CD4-positive, alpha-beta memory T cell (primary cell): Measurements from ENCODE around the gene RCBTB1. TPM values are rescaled to one million over a fixed set of nuclear protein-coding genes. Genes with fewer than 3 reads are reported as not detected.
A peak's percentile ranks its signal among the peaks of the same experiment; 100 is the strongest.
"Not testable (repeated sequence)": the region's sequence is repeated elsewhere in the genome, so short reads cannot be mapped to it uniquely, and the experiment has no call there.

Experiments used
- CTCF ChIA-PET: fragments of 350-600 bp; sonication (Branson Sonifier 250); formaldehyde crosslinking; loops from one replicate; lab custom pipeline; 2021; ENCODE audit warnings: inconsistent platforms; ENCODE audit not compliant: partially characterized antibody; lab: Charles Lee
- POLR2A ChIA-PET: fragments of 350-600 bp; sonication (Branson Sonifier 250); formaldehyde crosslinking; loops from one replicate; lab custom pipeline; 2021; ENCODE audit not compliant: partially characterized antibody; lab: Charles Lee
- DNase-seq, 5 donors: peaks; one replicate each; pipeline versions ENCODE4 v3.0.0 to v3.0.0-alpha.2; 2020 to 2022; ENCODE audit warnings: mixed read lengths in 1 of 5
- H3K27ac ChIP-seq: one replicate; pipeline ENCODE4 v1.7.0; 2013; ENCODE audit warnings: low read depth, low read length
- H3K27me3 ChIP-seq: 2 replicates; pipeline ENCODE4 v1.7.0; 2013; ENCODE audit warnings: mild to moderate bottlenecking, low read length, moderate library complexity; ENCODE audit not compliant: insufficient read depth
- H3K36me3 ChIP-seq: 2 replicates; pipeline ENCODE4 v1.7.0; 2013; ENCODE audit warnings: mild to moderate bottlenecking, low read length, moderate library complexity; ENCODE audit not compliant: insufficient read depth
- H3K4me1 ChIP-seq: 2 replicates; pipeline ENCODE4 v1.7.0; 2013; ENCODE audit warnings: mild to moderate bottlenecking, low read length, moderate library complexity; ENCODE audit not compliant: insufficient read depth
- H3K4me3 ChIP-seq, 2 donors: one replicate each; pipeline ENCODE4 v1.7.0; 2013; ENCODE audit warnings: low read length in 2 of 2, mild to moderate bottlenecking in 1 of 2
- H3K9me3 ChIP-seq, 2 donors: one replicate each; pipeline ENCODE4 v1.7.0; 2013; ENCODE audit warnings: low read length in 2 of 2, control low read depth in 1 of 2; ENCODE audit not compliant: control insufficient read depth in 1 of 2
- H3K27ac Mint-ChIP-seq, 7 donors: one replicate each; pipeline ENCODE4 v1.8.0; 2020 to 2021; ENCODE audit warnings: mixed read lengths in 7 of 7, mild to moderate bottlenecking in 6 of 7, inconsistent platforms in 3 of 7, moderate library complexity in 3 of 7
- H3K27me3 Mint-ChIP-seq, 2 donors: one replicate each; pipeline ENCODE4 v1.8.0; 2020 to 2021; ENCODE audit warnings: mixed read lengths in 2 of 2
- H3K36me3 Mint-ChIP-seq, 2 donors: one replicate each; pipeline ENCODE4 v1.8.0; 2020 to 2021; ENCODE audit warnings: mixed read lengths in 2 of 2, inconsistent platforms in 1 of 2, mild to moderate bottlenecking in 1 of 2
- H3K4me1 Mint-ChIP-seq, 4 donors: one replicate each; pipeline ENCODE4 v1.8.0; 2020 to 2021; ENCODE audit warnings: mixed read lengths in 4 of 4, mild to moderate bottlenecking in 1 of 4
- H3K4me3 Mint-ChIP-seq, 8 donors: one replicate each; pipeline ENCODE4 v1.8.0; 2020 to 2021; ENCODE audit warnings: mixed read lengths in 8 of 8, mild to moderate bottlenecking in 7 of 8, moderate library complexity in 6 of 8, inconsistent platforms in 3 of 8
- H3K9me3 Mint-ChIP-seq, 8 donors: one replicate each; pipeline ENCODE4 v1.8.0; 2020 to 2021; ENCODE audit warnings: mixed read lengths in 8 of 8, mild to moderate bottlenecking in 5 of 8, inconsistent platforms in 3 of 8, moderate library complexity in 1 of 8
- intact Hi-C: fragments of 100-400 bp; cut with micrococcal nuclease; formaldehyde crosslinking; loops from one replicate; pipeline ENCODE4 v1.15.1; 2023
- polyA plus RNA-seq, 2 donors: library from polyadenylated mRNA; unstranded; fragments of 300-500 nt; fragmentation: Illumina TruSeq; gene quantifications; one replicate each; pipeline ENCODE4 v1.2.3, GENCODE V29; 2021
- total RNA-seq, 2 experiments: library from RNA; stranded (reverse); gene quantifications; one replicate each; pipeline ENCODE4 v1.2.3, GENCODE V29; 2021

RCBTB1 gene
- total and polyA plus RNA-seq, 4 experiments from 2014 or later, result 11.2 to 21.3 (median 17.4) TPM

- Histone ChIP-seq H3K4me3 (no peak overlapping the region), H3K36me3 (no peaks in the 10 kb centered on the region), H3K27me3 (no peaks in the 10 kb centered on the region), H3K9me3 (no peaks in the 10 kb centered on the region), H3K4me1 (no peaks in the 10 kb centered on the region), H3K27ac (no peak overlapping the region)
- H3K9me3 Mint-ChIP-seq, result no peaks in the 10 kb centered on the region
- DNase-seq, result no peak
- peak overlapping the region in 1 of 8 donors; percentile 14 for H3K4me3 Mint-ChIP-seq
- intact Hi-C loops, result no loop called here
- POLR2A ChIA-PET, result no interaction called here
- H3K27me3 Mint-ChIP-seq, result no peaks in the 10 kb centered on the region
- peaks cover 2 to 5% (median 3%) of the 10 kb centered on the region in 4 donors for H3K4me1 Mint-ChIP-seq
- H3K27ac Mint-ChIP-seq, result peak overlapping the region in 1 of 7 donors; percentile 34
- CTCF ChIA-PET, result interaction anchor here (0.8 to 6.5 kb wide), 2 partner anchors 98 to 304 kb away, joined by 3 to 81 read pairs; no protein-coding TSS in a partner anchor
- H3K36me3 Mint-ChIP-seq, result no peaks in the 10 kb centered on the region
Measured at GRCh38 chr13:49604570-49604969, 19.2 kb upstream of the RCBTB1 start.

- H3K27ac ChIP-seq, H3K27me3 ChIP-seq, H3K4me3 ChIP-seq, H3K36me3 ChIP-seq, H3K9me3 Mint-ChIP-seq, H3K27me3 Mint-ChIP-seq, DNase-seq, intact Hi-C loops, H3K4me1 ChIP-seq, H3K4me3 Mint-ChIP-seq, H3K9me3 ChIP-seq, H3K36me3 Mint-ChIP-seq, H3K4me1 Mint-ChIP-seq: not testable (repeated sequence)
- CTCF ChIA-PET, result interaction anchor here (0.6 to 1.8 kb wide), 6 partner anchors 12 to 324 kb away, joined by 3 to 6 read pairs (median 3); no protein-coding TSS in a partner anchor
- peak overlapping the region in 1 of 7 donors; percentile 22 for H3K27ac Mint-ChIP-seq
- POLR2A ChIA-PET, result interaction anchor here (1.2 kb wide), 1 partner anchor 18 kb away, joined by 5 read pairs; no protein-coding TSS in a partner anchor
Measured at GRCh38 chr13:49602615-49603014, 17.3 kb upstream of the RCBTB1 start.

- Mint-ChIP-seq H3K4me1 (peaks cover 2 to 3% (median 2%) of the 10 kb centered on the region in 4 donors), H3K27me3 (no peaks in the 10 kb centered on the region), H3K36me3 (no peaks in the 10 kb centered on the region), H3K4me3 (no peak overlapping the region), H3K27ac (no peak overlapping the region), H3K9me3 (no peaks in the 10 kb centered on the region)
- intact Hi-C loops, result no loop called here
- Histone ChIP-seq H3K36me3 (no peaks in the 10 kb centered on the region), H3K27ac (no peak overlapping the region), H3K4me3 (no peak overlapping the region), H3K27me3 (no peaks in the 10 kb centered on the region), H3K4me1 (no peaks in the 10 kb centered on the region), H3K9me3 (no peaks in the 10 kb centered on the region)
- ChIA-PET CTCF (interaction anchor here (0.8 to 1.8 kb wide), 5 partner anchors 11 to 323 kb away, joined by 3 to 6 read pairs (median 3); no protein-coding TSS in a partner anchor), POLR2A (interaction anchor here (1.2 kb wide), 1 partner anchor 17 kb away, joined by 5 read pairs; no protein-coding TSS in a partner anchor)
- DNase-seq, result no peak
Measured at GRCh38 chr13:49602005-49602404, 16.6 kb upstream of the RCBTB1 start.

- no peaks in the 10 kb centered on the region for H3K4me1 ChIP-seq
- Mint-ChIP-seq H3K4me1 (no peaks in the 10 kb centered on the region), H3K36me3 (no peaks in the 10 kb centered on the region), H3K27ac (no peak overlapping the region), H3K27me3 (no peaks in the 10 kb centered on the region), H3K9me3 (no peaks in the 10 kb centered on the region), H3K4me3 (no peak overlapping the region)
- ChIA-PET CTCF (interaction anchor here (1.1 kb wide), 1 partner anchor 297 kb away, joined by 3 read pairs; no protein-coding TSS in a partner anchor), POLR2A (no interaction called here)
- no peak overlapping the region for H3K4me3 ChIP-seq
- intact Hi-C loops, result no loop called here
- H3K27me3 ChIP-seq, result no peaks in the 10 kb centered on the region
- H3K27ac ChIP-seq, result no peak overlapping the region
- no peaks in the 10 kb centered on the region for H3K9me3 ChIP-seq
- no peaks in the 10 kb centered on the region for H3K36me3 ChIP-seq
- no peak for DNase-seq
Measured at GRCh38 chr13:49597043-49597641, 11.8 kb upstream of the RCBTB1 start.

GRCh38 chr13:49596221-49596620, 10.9 kb upstream of the RCBTB1 start:
- Mint-ChIP-seq H3K4me1 (no peaks in the 10 kb centered on the region), H3K9me3 (no peaks in the 10 kb centered on the region), H3K36me3 (no peaks in the 10 kb centered on the region), H3K27me3 (no peaks in the 10 kb centered on the region), H3K4me3 (no peak overlapping the region), H3K27ac (no peak overlapping the region)
- Histone ChIP-seq H3K27me3 (no peaks in the 10 kb centered on the region), H3K4me3 (no peak overlapping the region), H3K27ac (no peak overlapping the region), H3K36me3 (no peaks in the 10 kb centered on the region), H3K9me3 (no peaks in the 10 kb centered on the region), H3K4me1 (no peaks in the 10 kb centered on the region)
- ChIA-PET POLR2A (no interaction called here), CTCF (no interaction called here)
- DNase-seq, result no peak
- intact Hi-C loops, result no loop called here

GRCh38 chr13:49594576-49594975, 9.2 kb upstream of the RCBTB1 start:
- Histone ChIP-seq H3K27ac (no peak overlapping the region), H3K9me3 (no peaks in the 10 kb centered on the region), H3K36me3 (no peaks in the 10 kb centered on the region), H3K4me3 (no peak overlapping the region), H3K4me1 (no peaks in the 10 kb centered on the region), H3K27me3 (no peaks in the 10 kb centered on the region)
- Mint-ChIP-seq H3K27me3 (no peaks in the 10 kb centered on the region), H3K9me3 (no peaks in the 10 kb centered on the region), H3K4me1 (no peaks in the 10 kb centered on the region), H3K36me3 (no peaks in the 10 kb centered on the region), H3K27ac (no peak overlapping the region), H3K4me3 (no peak overlapping the region)
- no peak for DNase-seq
- CTCF ChIA-PET, result interaction anchor here (0.9 kb wide), 1 partner anchor 299 kb away, joined by 4 read pairs; no protein-coding TSS in a partner anchor
- POLR2A ChIA-PET, result interaction anchor here (0.6 kb wide), 1 partner anchor 17 kb away, joined by 6 read pairs; no protein-coding TSS in a partner anchor
- intact Hi-C loops, result no loop called here

GRCh38 chr13:49593876-49594275, 8.5 kb upstream of the RCBTB1 start:
- H3K4me1 ChIP-seq, H3K27me3 ChIP-seq, H3K4me3 ChIP-seq, H3K36me3 Mint-ChIP-seq, H3K27ac Mint-ChIP-seq, H3K27me3 Mint-ChIP-seq, intact Hi-C loops, H3K9me3 Mint-ChIP-seq, H3K27ac ChIP-seq, H3K4me3 Mint-ChIP-seq, H3K36me3 ChIP-seq, H3K4me1 Mint-ChIP-seq, DNase-seq, CTCF ChIA-PET, H3K9me3 ChIP-seq: not testable (repeated sequence)
- POLR2A ChIA-PET, result interaction anchor here (0.6 kb wide), 1 partner anchor 16 kb away, joined by 6 read pairs; no protein-coding TSS in a partner anchor
